ENCODE data around the gene SERPINA6.

- TF ChIP-seq EZH2phosphoT487 (IDR thresholded peaks at IDR 0.05; ENCODE audit: borderline replicate concordance) (no peak), SIN3A (IDR thresholded peaks at IDR 0.05; ENCODE audit: low read depth) (no peak), CTCF (IDR thresholded peaks at IDR 0.05 in 2 of 3, conservative IDR thresholded peaks at IDR 0.05 in 1 of 3; ENCODE audit: borderline replicate concordance in 1 of 3, insufficient read depth in 1 of 3, low read depth in 2 of 3, low read length in 2 of 3) (no peak), EZH2 (IDR thresholded peaks at IDR 0.05) (no peak), ZBTB33 (IDR thresholded peaks at IDR 0.05; ENCODE audit: extremely low read depth, insufficient replicate concordance, low read length) (no peak), TCF7L2 (IDR thresholded peaks at IDR 0.05; ENCODE audit: borderline replicate concordance, extremely low read depth, insufficient read depth, insufficient read length) (no peak), FOSL1 (IDR thresholded peaks at IDR 0.05; ENCODE audit: low read depth) (no peak), POLR2A (IDR thresholded peaks at IDR 0.05; ENCODE audit: borderline replicate concordance, extremely low read depth, insufficient read depth, insufficient read length) (no peak), SP1 (IDR thresholded peaks at IDR 0.05; ENCODE audit: low read depth) (no peak), SRF (IDR thresholded peaks at IDR 0.05; ENCODE audit: low read depth) (no peak), ZNF274 (IDR thresholded peaks at IDR 0.05; ENCODE audit: low read depth, low read length) (no peak)
- TF ChIP-seq, protein P1, sequence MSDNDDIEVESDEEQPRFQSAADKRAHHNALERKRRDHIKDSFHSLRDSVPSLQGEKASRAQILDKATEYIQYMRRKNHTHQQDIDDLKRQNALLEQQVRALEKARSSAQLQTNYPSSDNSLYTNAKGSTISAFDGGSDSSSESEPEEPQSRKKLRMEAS (IDR thresholded peaks at IDR 0.05), result no peak
Observed at GRCh38 chr14:94349276-94349675, 26.1 kb upstream of the SERPINA6 start.

All from HCT116 (cell line).